GM12801 (cell line): ENCODE data around the gene NAALADL1.

ENCODE experiments used
- CTCF ChIP-seq: IDR thresholded peaks from one replicate; pipeline ENCODE4 v1.5.1; 2011; ENCODE audit warnings: control low read depth; ENCODE audit not compliant: insufficient read length; ENCODE audit errors: extremely low read depth

The NAALADL1 gene

GRCh38 chr11:65078151-65078550 is 19.8 kb upstream of the NAALADL1 start:
- no peak for TF ChIP-seq CTCF

GRCh38 chr11:65077451-65077850 is 19.1 kb upstream of the NAALADL1 start:
- no peak for TF ChIP-seq CTCF

GRCh38 chr11:65072631-65072966 is 14.2 kb upstream of the NAALADL1 start:
- no peak for TF ChIP-seq CTCF

- no peak for TF ChIP-seq CTCF
Measured at GRCh38 chr11:65071907-65072630, 13.7 kb upstream of the NAALADL1 start.

GRCh38 chr11:65069217-65069616 is 10.9 kb upstream of the NAALADL1 start:
- no peak for TF ChIP-seq CTCF

GRCh38 chr11:65067446-65067845 is 9.1 kb upstream of the NAALADL1 start:
- TF ChIP-seq CTCF = no peak

GRCh38 chr11:65066805-65067291 is 8.5 kb upstream of the NAALADL1 start:
- TF ChIP-seq CTCF = no peak
